Iris pigment epithelial cell (primary cell): ENCODE data around the gene B4GALT5.
A peak's percentile ranks its signal among the peaks of the same experiment; 100 is the strongest.
"Not testable (repeated sequence)": the region's sequence is repeated elsewhere in the genome, so short reads cannot be mapped to it uniquely, and the experiment has no call there.

Experiments used
- DNase-seq: peaks from one replicate; pipeline ENCODE4 v3.0.0-alpha.2; 2011; ENCODE audit warnings: low read depth

B4GALT5 gene

GRCh38 chr20:49679634-49680033 is 34.0 kb downstream of the B4GALT5 start:
- no peak for DNase-seq

GRCh38 chr20:49677777-49678758 is 35.6 kb downstream of the B4GALT5 start:
- no peak for DNase-seq

- DNase-seq = peak; percentile 65
These were observed 36.9 kb downstream of the B4GALT5 start for GRCh38 chr20:49676581-49677291.

GRCh38 chr20:49675368-49676151 is 38.1 kb downstream of the B4GALT5 start:
- DNase-seq = peak; percentile 49

- peak; percentile 57 for DNase-seq
These were observed 39.0 kb downstream of the B4GALT5 start for GRCh38 chr20:49674383-49675352.

GRCh38 chr20:49672096-49672664 is 41.5 kb downstream of the B4GALT5 start:
- no peak for DNase-seq

- no peak for DNase-seq
These were observed 42.2 kb downstream of the B4GALT5 start for GRCh38 chr20:49671433-49671832.

- DNase-seq = no peak
These were observed 44.0 kb downstream of the B4GALT5 start for GRCh38 chr20:49669601-49670189.

- DNase-seq = not testable (repeated sequence)
These were observed 44.8 kb downstream of the B4GALT5 start for GRCh38 chr20:49668878-49669195.

- no peak for DNase-seq
These were observed 45.3 kb downstream of the B4GALT5 start for GRCh38 chr20:49668181-49668877.

GRCh38 chr20:49666911-49667310 is 46.8 kb downstream of the B4GALT5 start:
- no peak for DNase-seq

GRCh38 chr20:49665796-49666195 is 47.9 kb downstream of the B4GALT5 start:
- DNase-seq = no peak

GRCh38 chr20:49664612-49665313 is 48.9 kb downstream of the B4GALT5 start:
- no peak for DNase-seq

GRCh38 chr20:49663112-49663511 is 50.6 kb downstream of the B4GALT5 start:
- DNase-seq = no peak

GRCh38 chr20:49661560-49662329 is 51.9 kb downstream of the B4GALT5 start:
- DNase-seq = peak; percentile 34

GRCh38 chr20:49660912-49661311 is 52.8 kb downstream of the B4GALT5 start:
- DNase-seq = no peak

GRCh38 chr20:49659056-49659455 is 54.6 kb downstream of the B4GALT5 start:
- no peak for DNase-seq

GRCh38 chr20:49658508-49658907 is 55.2 kb downstream of the B4GALT5 start:
- DNase-seq = no peak
